ENCODE results near the gene AATF.

Gene AATF

DNA sequence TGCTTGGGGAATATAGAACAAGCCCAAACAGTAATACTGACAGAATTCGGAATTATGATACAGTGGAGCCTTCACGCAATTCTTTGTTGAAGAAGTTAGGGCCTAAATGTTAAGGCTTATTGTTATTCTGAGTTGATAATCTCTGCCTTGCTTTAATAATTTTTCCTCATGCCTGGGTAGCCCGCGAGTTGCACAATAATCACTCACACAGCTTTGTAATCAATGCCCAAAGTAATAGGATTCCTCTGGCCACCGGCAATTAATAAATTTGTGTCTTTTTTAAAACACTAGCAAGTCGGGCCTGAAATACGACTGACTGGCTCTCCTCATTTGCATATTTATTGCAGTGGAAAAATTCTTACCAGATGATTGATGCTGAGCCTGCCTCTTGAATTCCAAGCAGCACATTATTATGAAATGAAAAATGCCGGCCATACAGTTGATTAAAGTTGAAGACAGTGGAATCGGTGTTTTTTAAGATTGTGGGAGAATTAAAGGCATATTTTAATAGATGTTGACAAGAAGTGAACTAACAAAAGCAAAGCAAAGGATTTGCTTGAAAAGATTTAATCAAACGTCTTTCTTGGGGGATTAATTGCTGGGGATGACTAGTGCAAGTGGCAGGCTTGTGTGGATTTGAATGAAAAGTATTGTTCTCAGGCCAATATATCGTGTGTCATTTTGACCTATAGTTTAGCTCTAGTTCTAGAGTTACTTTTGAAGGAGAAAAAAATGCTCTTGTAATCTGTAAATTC is 30.2 kb downstream of the AATF start:
- no peak for DNase-seq (ENCODE audit: low spot score)
- TF ChIP-seq, protein P1, sequence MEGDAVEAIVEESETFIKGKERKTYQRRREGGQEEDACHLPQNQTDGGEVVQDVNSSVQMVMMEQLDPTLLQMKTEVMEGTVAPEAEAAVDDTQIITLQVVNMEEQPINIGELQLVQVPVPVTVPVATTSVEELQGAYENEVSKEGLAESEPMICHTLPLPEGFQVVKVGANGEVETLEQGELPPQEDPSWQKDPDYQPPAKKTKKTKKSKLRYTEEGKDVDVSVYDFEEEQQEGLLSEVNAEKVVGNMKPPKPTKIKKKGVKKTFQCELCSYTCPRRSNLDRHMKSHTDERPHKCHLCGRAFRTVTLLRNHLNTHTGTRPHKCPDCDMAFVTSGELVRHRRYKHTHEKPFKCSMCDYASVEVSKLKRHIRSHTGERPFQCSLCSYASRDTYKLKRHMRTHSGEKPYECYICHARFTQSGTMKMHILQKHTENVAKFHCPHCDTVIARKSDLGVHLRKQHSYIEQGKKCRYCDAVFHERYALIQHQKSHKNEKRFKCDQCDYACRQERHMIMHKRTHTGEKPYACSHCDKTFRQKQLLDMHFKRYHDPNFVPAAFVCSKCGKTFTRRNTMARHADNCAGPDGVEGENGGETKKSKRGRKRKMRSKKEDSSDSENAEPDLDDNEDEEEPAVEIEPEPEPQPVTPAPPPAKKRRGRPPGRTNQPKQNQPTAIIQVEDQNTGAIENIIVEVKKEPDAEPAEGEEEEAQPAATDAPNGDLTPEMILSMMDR (IDR thresholded peaks at IDR 0.05; ENCODE audit: extremely low read depth, insufficient read depth, missing control alignments): no peak
- in situ Hi-C loops (cut with MboI; ENCODE audit: low pct_unique_long_range_greater_than_20kb, low sequenced_read_pairs, unreplicated experiment): no loop called here

- TF ChIP-seq, protein P1 (IDR thresholded peaks at IDR 0.05; ENCODE audit: extremely low read depth, insufficient read depth, missing control alignments): no peak
- in situ Hi-C loops (cut with MboI; ENCODE audit: low pct_unique_long_range_greater_than_20kb, low sequenced_read_pairs, unreplicated experiment): no loop called here
- no peak for DNase-seq (ENCODE audit: low spot score)
Observed at GRCh38 chr17:36979565-36979941, 30.8 kb downstream of the AATF start.

DNA sequence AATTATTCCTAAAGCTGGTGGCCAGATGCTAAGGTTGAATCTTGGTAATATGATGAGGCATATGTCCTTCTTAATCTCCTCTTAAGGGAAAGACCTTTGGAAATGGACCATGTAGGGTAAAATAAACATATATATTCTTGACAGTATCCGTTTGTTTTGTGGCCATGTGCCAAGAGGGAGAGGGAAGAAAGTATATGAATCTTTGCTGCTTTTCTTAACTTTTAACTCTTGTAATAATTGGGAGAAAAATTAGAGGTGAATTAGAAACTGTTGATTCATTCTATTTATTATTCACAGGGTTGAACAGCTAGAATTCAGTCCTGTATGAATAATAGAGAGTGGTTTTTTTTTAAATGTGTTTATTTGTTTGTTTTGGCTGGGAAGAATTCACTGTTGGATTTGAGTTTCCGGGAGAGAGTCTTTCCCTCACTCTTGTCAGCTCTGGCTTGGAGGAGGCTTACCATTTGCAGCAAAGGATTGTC is 31.6 kb downstream of the AATF start:
- TF ChIP-seq, protein P1 (IDR thresholded peaks at IDR 0.05; ENCODE audit: extremely low read depth, insufficient read depth, missing control alignments): no peak
- DNase-seq (ENCODE audit: low spot score): no peak
- in situ Hi-C loops (cut with MboI; ENCODE audit: low pct_unique_long_range_greater_than_20kb, low sequenced_read_pairs, unreplicated experiment): no loop called here

- in situ Hi-C loops (cut with MboI; ENCODE audit: low pct_unique_long_range_greater_than_20kb, low sequenced_read_pairs, unreplicated experiment): no loop called here
- DNase-seq (ENCODE audit: low spot score): no peak
- TF ChIP-seq, protein P1 (IDR thresholded peaks at IDR 0.05; ENCODE audit: extremely low read depth, insufficient read depth, missing control alignments): no peak
Observed at GRCh38 chr17:36983618-36984017, 34.9 kb downstream of the AATF start.

- in situ Hi-C loops (cut with MboI; ENCODE audit: low pct_unique_long_range_greater_than_20kb, low sequenced_read_pairs, unreplicated experiment): no loop called here
- TF ChIP-seq, protein P1 (IDR thresholded peaks at IDR 0.05; ENCODE audit: extremely low read depth, insufficient read depth, missing control alignments): no peak
- no peak for DNase-seq (ENCODE audit: low spot score)
Observed at GRCh38 chr17:36989173-36989572, 40.4 kb downstream of the AATF start.

- in situ Hi-C loops (cut with MboI; ENCODE audit: low pct_unique_long_range_greater_than_20kb, low sequenced_read_pairs, unreplicated experiment): no loop called here
- TF ChIP-seq, protein P1 (IDR thresholded peaks at IDR 0.05; ENCODE audit: extremely low read depth, insufficient read depth, missing control alignments): no peak
- DNase-seq (ENCODE audit: low spot score): no peak
Observed at GRCh38 chr17:36992701-36993100, 43.9 kb downstream of the AATF start.

All from GM13977 (cell line).